Stimulated activated CD8-positive, alpha-beta memory T cell treated with anti-CD3 and anti-CD28 coated beads, Interleukin-15, amount 100 ng/mL, for 24 hours (primary cell): ENCODE data around the gene UBE4B.
"Not testable (repeated sequence)": the region's sequence is repeated elsewhere in the genome, so short reads cannot be mapped to it uniquely, and the experiment has no call there.

Experiments
- DNase-seq: peaks from one replicate; pipeline ENCODE4 v3.0.0-alpha.2; 2020; ENCODE audit warnings: low read depth

UBE4B gene

GRCh38 chr1:10073371-10073770, 40.6 kb downstream of the UBE4B start:
- DNase-seq = not testable (repeated sequence)

DNA sequence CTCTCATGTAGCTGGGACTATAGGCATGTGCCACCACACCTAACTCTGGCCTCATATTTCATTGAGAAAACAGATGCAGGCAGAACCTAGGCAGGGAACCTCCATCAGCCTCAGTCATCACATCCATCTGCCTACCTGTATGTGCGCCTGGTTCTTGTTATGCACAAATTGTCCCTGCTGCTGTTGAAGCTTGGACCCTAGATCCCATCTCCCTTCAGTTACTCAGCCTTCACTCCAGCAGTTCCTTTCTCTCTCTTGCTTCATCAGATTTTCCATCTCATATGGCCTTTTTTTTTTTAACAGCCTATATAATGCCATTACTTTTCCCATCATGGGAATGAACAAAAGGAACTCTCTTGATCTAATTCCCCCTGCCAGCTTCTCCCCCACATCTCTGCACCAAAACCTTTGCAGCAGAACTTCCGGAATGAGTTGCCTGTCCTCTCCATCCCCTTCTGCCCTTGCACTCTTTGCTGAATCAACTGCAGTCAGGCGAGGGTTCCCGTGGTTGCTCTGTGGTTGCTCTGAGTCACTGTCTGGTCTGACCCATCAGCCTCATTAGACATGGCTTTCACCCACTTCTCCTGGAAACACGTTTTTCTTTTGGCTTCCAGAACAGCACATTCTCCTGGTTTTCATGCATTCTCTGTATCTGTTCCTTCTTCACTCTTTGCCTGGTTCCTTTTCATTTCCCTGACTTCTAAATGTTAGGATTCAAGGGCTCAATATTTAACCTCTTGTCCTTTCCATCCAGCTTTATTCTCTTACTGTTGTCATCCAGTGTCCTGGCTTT, 41.5 kb downstream of the UBE4B start:
- peak; percentile 16 for DNase-seq

DNA sequence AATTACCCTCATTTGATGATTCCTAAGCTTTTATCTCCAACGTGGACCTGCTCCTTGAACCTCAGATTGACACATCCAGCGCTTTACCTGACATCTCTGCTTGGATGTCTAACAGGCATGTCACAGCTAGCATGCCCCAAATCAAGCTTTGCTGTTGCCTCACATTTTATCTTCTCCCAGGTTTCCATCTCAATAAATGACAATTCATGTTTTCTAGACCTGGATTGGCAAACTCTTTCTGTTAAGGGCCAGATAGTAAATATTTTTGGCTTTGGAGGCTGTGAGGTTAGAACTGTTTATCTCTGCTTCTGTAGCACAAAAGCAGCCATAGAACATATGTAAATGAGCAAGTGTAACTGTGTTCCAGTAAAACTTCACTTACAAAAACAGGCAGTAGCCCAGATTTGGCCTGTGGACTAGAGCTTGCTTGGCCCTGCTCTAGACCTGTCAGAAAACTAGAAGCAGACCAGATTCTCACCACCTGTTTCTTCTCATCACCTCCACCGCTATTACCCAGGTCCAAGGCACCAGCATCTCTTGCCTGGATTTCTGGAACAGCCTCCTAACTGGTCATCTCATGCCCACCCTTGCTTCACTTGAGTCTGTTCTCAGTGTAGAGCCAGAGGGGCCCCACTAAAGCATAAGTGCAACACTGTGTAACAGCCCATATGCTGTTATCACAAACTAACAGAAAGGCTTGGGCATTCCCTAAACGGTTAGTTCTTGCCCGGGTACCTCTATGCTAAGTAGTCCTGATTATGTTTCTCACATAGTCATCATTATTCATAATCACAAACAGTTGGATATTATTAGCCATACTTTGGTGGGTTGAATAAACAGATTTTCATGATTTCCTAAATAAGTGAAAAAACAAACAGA, 42.3 kb downstream of the UBE4B start:
- DNase-seq = no peak

GRCh38 chr1:10075732-10076131, 43.0 kb downstream of the UBE4B start:
- DNase-seq = no peak

GRCh38 chr1:10078494-10078893, 45.7 kb downstream of the UBE4B start:
- DNase-seq = no peak

GRCh38 chr1:10080523-10080922, 47.8 kb downstream of the UBE4B start:
- no peak for DNase-seq

GRCh38 chr1:10082785-10083479, 50.2 kb downstream of the UBE4B start:
- no peak for DNase-seq

DNA sequence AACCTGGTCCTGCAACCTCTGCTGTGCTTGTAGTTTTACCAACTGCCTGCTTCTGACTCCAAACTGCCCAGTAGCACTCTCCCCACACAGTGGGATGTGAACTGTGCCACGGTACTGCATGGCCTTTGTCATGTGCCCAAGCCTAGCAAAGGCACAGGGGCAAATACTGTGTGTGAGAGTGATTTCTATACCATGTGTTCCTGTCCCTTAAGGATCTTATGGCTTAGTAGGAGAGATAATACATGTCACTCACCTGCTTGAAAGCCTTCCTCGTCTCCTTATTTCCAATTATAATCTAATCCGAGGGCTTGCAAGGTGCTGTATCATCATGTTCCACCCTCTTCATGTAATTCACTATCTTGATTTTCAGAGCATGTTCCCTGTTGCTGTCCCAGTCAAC, 51.3 kb downstream of the UBE4B start:
- no peak for DNase-seq

DNA sequence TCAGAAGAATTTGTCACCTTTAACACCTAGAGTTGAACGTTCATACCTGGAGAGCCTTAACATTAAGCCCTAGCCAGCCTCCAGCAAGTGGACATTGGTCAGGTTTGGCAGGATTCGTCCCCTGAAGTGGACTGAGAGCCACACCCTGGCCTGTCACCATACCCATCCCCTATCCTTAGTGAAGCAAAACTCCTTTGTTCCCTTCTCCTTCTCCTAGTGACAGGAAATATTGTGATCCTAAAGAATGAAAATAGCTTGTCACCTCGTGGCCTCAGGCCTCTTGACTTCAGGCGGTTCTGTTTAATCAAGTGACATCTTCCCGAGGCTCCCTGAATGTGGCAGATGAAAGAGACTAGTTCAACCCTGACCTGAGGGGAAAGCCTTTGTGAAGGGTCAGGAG, 52.3 kb downstream of the UBE4B start:
- DNase-seq = no peak

- no peak for DNase-seq
These were observed 54.5 kb downstream of the UBE4B start for GRCh38 chr1:10087210-10087609.

DNA sequence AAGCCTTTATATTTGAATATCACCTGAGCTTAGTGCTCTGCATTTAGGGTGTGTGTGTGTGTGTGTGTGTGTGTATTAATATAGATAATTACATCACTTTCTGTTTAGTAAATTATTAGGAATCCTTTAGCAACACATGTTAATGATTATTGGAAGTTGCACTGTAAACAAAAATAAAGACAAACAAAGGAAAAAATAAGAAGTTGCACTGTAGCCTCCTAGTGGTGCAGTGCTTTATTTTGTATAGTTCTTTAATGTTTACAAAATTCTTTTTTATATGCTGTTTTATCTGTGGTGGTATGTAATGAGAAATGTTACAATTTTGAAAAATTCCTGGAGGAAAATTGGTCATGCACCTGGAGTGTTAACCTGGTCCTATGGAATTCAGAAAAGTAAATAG, 69.2 kb downstream of the UBE4B start:
- no peak for DNase-seq

DNA sequence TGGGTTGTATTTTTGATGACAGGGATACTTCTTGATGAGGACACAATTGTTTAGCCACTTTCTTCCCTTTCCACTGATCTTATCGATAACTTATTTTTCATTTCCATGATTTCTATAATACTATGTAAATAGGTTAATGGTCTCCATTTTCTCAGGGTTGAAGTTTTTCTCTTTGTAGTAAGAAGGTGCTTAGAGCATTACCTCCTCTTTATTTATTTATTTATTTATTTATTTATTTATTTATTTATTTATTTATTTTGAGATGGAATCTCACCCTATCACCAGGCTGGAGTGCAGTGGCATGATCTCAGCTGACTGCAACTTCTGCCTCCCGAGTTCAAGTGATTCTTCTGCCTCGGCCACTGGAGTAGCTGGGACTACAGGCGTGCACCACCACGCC, 70.4 kb downstream of the UBE4B start:
- no peak for DNase-seq

DNA sequence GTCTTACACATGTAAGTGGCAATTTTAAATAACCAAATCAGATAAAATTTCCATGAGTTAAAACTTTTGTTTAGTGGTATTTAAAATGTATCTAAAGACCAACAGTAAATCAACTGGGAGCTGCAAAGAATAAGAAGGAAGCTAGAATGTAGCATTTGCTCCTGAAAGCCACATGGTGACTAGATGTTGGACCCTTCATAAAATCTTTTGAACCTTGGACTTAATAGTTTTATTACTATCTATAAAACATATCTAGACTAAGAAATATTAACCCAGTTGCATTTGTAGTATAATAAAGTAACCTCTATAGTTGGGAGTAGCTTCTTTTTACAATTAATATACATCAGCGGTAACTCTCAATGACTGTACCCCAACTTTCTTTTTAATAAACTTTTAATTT, 72.1 kb downstream of the UBE4B start:
- DNase-seq = no peak

DNA sequence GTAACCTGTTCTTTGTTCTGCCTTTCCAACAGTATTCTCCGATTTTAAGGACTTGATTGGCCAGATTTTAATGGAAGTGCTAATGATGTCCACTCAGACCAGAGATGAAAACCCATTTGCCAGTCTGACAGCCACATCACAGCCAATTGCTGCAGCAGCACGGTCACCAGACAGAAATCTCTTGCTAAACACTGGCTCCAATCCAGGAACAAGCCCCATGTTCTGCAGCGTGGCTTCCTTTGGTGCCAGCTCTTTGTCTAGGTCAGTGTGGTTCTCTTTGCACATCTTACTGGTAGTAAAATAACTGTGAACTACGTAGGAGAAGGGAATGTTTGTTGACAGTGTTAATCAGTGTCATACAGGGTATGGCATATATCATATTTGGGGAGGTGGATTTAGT, 72.7 kb downstream of the UBE4B start:
- no peak for DNase-seq

- DNase-seq = no peak
These were observed 73.5 kb downstream of the UBE4B start for GRCh38 chr1:10106241-10106640.

GRCh38 chr1:10106756-10107475, 74.2 kb downstream of the UBE4B start:
- no peak for DNase-seq

- not testable (repeated sequence) for DNase-seq
These were observed 74.7 kb downstream of the UBE4B start for GRCh38 chr1:10107476-10107847.

DNA sequence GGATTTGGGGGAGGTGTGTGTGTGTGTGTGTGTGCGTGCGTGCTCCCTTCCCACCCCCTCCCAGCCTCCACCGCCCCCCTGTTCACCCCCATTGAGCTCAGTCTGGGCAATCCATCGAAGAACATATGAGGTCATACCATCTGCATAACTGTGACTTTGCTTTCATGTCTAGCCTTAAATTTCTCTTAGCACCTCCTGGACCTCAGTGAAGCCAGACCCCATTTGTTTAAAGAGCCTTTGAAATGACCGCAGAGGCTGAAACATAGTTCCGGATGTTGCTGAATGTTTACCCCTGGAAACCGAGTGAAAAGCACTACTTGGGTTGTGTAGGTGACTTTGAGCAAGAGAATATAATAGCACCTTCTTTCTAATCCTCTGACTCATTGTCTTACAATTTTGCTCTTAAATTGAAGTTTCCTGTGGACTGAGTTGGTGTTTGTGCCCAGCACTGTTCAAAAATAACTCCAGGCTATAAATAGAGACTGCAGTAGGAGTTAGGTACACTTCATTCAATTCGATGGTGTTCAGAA, 75.4 kb downstream of the UBE4B start:
- DNase-seq = no peak

- DNase-seq = no peak
These were observed 76.4 kb downstream of the UBE4B start for GRCh38 chr1:10108948-10109708.

DNA sequence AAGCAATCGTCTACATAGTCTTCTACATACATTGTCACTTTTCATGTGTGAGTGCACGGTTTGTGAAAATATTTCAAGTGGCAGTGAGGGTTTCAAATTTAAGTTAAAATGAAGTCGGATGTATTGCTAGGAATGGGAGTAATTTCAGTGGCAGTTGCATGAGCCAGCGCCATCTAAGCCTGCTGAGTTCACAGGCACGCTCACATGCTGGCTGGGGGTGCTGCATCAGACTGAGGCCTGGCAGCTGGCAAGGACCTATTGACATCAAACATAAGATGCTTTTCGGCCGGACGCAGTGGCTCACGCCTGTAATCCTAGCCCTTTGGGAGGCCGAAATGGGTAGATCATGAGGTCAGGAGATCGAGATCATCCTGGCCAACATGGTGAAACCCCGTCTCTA, 80.7 kb downstream of the UBE4B start:
- no peak for DNase-seq

- no peak for DNase-seq
These were observed 82.0 kb downstream of the UBE4B start for GRCh38 chr1:10114746-10115145.
